ENCODE data around the gene RAB38. TPM values are rescaled to one million over a fixed set of nuclear protein-coding genes. Genes with fewer than 3 reads are reported as not detected.

RAB38 gene
- total and polyA plus RNA-seq, 2 experiments from 2014 or later = 8.8 to 14.2 TPM

GRCh38 chr11:88098289-88098688, 77.0 kb downstream of the RAB38 start:
- Mint-ChIP-seq H3K27me3 (ENCODE audit: insufficient read depth, low read depth, poor library complexity) (no peaks in the 10 kb centered on the region), H3K4me1 (peaks cover 2% of the 10 kb centered on the region; the same call in 2 of the 3 replicates), H3K27ac (no peak overlapping the region), H3K9me3 (no peaks in the 10 kb centered on the region), H3K36me3 (ENCODE audit: low read depth) (no peaks in the 10 kb centered on the region), H3K4me3 (no peak overlapping the region)
- Histone ChIP-seq H4K20me1 (replicated peaks; ENCODE audit: insufficient read depth) (no peaks in the 10 kb centered on the region), H3K36me3 (ENCODE audit: insufficient read depth) (no peaks in the 10 kb centered on the region), H3K79me2 (replicated peaks; ENCODE audit: insufficient read depth) (no peaks in the 10 kb centered on the region), H3K9me2 (ENCODE audit: insufficient read depth) (no peaks in the 10 kb centered on the region), H2AFZ (no peak overlapping the region), H3K27ac (ENCODE audit: low read depth) (no peak overlapping the region), H3K4me1 (ENCODE audit: insufficient read depth) (no peaks in the 10 kb centered on the region), H3F3A (replicated peaks; ENCODE audit: low read depth) (no peaks in the 10 kb centered on the region), H3K4me2 (no peak overlapping the region), H3K27me3 (ENCODE audit: insufficient read depth) (no peaks in the 10 kb centered on the region), H3K4me3 (no peak overlapping the region)
- no peak for ATAC-seq
- TF ChIP-seq, protein P1, sequence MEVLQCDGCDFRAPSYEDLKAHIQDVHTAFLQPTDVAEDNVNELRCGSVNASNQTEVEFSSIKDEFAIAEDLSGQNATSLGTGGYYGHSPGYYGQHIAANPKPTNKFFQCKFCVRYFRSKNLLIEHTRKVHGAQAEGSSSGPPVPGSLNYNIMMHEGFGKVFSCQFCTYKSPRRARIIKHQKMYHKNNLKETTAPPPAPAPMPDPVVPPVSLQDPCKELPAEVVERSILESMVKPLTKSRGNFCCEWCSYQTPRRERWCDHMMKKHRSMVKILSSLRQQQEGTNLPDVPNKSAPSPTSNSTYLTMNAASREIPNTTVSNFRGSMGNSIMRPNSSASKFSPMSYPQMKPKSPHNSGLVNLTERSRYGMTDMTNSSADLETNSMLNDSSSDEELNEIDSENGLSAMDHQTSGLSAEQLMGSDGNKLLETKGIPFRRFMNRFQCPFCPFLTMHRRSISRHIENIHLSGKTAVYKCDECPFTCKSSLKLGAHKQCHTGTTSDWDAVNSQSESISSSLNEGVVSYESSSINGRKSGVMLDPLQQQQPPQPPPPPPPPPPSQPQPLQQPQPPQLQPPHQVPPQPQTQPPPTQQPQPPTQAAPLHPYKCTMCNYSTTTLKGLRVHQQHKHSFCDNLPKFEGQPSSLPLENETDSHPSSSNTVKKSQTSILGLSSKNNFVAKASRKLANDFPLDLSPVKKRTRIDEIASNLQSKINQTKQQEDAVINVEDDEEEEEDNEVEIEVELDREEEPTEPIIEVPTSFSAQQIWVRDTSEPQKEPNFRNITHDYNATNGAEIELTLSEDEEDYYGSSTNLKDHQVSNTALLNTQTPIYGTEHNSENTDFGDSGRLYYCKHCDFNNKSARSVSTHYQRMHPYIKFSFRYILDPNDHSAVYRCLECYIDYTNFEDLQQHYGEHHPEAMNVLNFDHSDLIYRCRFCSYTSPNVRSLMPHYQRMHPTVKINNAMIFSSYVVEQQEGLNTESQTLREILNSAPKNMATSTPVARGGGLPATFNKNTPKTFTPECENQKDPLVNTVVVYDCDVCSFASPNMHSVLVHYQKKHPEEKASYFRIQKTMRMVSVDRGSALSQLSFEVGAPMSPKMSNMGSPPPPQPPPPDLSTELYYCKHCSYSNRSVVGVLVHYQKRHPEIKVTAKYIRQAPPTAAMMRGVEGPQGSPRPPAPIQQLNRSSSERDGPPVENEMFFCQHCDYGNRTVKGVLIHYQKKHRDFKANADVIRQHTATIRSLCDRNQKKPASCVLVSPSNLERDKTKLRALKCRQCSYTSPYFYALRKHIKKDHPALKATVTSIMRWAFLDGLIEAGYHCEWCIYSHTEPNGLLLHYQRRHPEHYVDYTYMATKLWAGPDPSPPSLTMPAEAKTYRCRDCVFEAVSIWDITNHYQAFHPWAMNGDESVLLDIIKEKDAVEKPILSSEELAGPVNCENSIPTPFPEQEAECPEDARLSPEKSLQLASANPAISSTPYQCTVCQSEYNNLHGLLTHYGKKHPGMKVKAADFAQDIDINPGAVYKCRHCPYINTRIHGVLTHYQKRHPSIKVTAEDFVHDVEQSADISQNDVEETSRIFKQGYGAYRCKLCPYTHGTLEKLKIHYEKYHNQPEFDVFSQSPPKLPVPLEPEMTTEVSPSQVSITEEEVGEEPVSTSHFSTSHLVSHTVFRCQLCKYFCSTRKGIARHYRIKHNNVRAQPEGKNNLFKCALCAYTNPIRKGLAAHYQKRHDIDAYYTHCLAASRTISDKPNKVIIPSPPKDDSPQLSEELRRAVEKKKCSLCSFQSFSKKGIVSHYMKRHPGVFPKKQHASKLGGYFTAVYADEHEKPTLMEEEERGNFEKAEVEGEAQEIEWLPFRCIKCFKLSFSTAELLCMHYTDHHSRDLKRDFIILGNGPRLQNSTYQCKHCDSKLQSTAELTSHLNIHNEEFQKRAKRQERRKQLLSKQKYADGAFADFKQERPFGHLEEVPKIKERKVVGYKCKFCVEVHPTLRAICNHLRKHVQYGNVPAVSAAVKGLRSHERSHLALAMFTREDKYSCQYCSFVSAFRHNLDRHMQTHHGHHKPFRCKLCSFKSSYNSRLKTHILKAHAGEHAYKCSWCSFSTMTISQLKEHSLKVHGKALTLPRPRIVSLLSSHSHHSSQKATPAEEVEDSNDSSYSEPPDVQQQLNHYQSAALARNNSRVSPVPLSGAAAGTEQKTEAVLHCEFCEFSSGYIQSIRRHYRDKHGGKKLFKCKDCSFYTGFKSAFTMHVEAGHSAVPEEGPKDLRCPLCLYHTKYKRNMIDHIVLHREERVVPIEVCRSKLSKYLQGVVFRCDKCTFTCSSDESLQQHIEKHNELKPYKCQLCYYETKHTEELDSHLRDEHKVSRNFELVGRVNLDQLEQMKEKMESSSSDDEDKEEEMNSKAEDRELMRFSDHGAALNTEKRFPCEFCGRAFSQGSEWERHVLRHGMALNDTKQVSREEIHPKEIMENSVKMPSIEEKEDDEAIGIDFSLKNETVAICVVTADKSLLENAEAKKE (CRISPR knock-in tag; IDR thresholded peaks at IDR 0.05) = no peak
- no peak for TF ChIP-seq CTCF (conservative IDR thresholded peaks at IDR 0.05; ENCODE audit: low read depth in 2 of 2)
- no peak for TF ChIP-seq ZNF114 (CRISPR knock-in tag; IDR thresholded peaks at IDR 0.05)
- no peak for TF ChIP-seq REST (IDR thresholded peaks at IDR 0.05; ENCODE audit: unreplicated experiment)
- TF ChIP-seq JUNB (IDR thresholded peaks at IDR 0.05; ENCODE audit: unreplicated experiment) = no peak
- no peak for TF ChIP-seq EZH2phosphoT487 (IDR thresholded peaks at IDR 0.05; ENCODE audit: unreplicated experiment)
- no peak for TF ChIP-seq STAT1 (IDR thresholded peaks at IDR 0.05; ENCODE audit: unreplicated experiment)
- no peak for TF ChIP-seq ZNF331 (CRISPR knock-in tag; IDR thresholded peaks at IDR 0.05; ENCODE audit: low read depth)
- no peak for TF ChIP-seq POLR2AphosphoS5 (IDR thresholded peaks at IDR 0.05; ENCODE audit: low read depth)
- no peak for TF ChIP-seq CREB1 (CRISPR knock-in tag; IDR thresholded peaks at IDR 0.05; ENCODE audit: low read depth)
- no peak for TF ChIP-seq NANOG (IDR thresholded peaks at IDR 0.05; ENCODE audit: borderline replicate concordance)
- TF ChIP-seq ETS1 (IDR thresholded peaks at IDR 0.05) = no peak
- no peak for TF ChIP-seq EZH2 (IDR thresholded peaks at IDR 0.05; ENCODE audit: low read depth, unreplicated experiment)
- DNase-seq (ENCODE audit: low spot score) = no peak

Data from GM23338 (cell line).